Caco-2 (cell line): Measurements from ENCODE around the gene BUB1. TPM values are rescaled to one million over a fixed set of nuclear protein-coding genes. Genes with fewer than 3 reads are reported as not detected.
A peak's percentile ranks its signal among the peaks of the same experiment; 100 is the strongest.

Experiments used
- BruUV-seq: library from RNA; stranded (reverse); fragments of 400-500 nt; replicated peaks from 2 replicates; lab custom pipeline; 2021; lab: Mats Ljungman, UMichigan
- CTCF ChIA-PET: fragments of 300-600 bp; sonication (Branson Sonifier 250); formaldehyde crosslinking; loops from one replicate; lab custom pipeline; 2022; ENCODE audit warnings: antibody characterized with exemption; lab: Charles Lee
- POLR2A ChIA-PET: fragments of 300-600 bp; sonication (Branson Sonifier 250); formaldehyde crosslinking; loops from one replicate; lab custom pipeline; 2022; ENCODE audit warnings: antibody characterized with exemption; lab: Charles Lee
- DNase-seq, 2 experiments: peaks; one replicate each; pipeline versions ENCODE4 v3.0.0 to v3.0.0-alpha.2; 2020 to 2022
- H3K27me3 ChIP-seq: replicated peaks from 2 replicates; pipeline ENCODE4 v1.6.0; 2011; ENCODE audit warnings: low read length; ENCODE audit not compliant: control insufficient read depth, insufficient read depth
- H3K36me3 ChIP-seq: 2 replicates; pipeline ENCODE4 v1.5.1; 2011; ENCODE audit warnings: low read length; ENCODE audit not compliant: control insufficient read depth, insufficient read depth
- H3K4me1 ChIP-seq: fragments of 250-450 bp; sonication (Bioruptor Pico); 2 replicates; pipeline ENCODE4 v1.5.1; 2020; ENCODE audit warnings: mild to moderate bottlenecking
- H3K4me3 ChIP-seq: 2 replicates; pipeline ENCODE4 v1.5.1; 2011; ENCODE audit warnings: low read depth, mild to moderate bottlenecking, control low read depth, low read length
- H3K9me3 ChIP-seq: fragments of 250-450 bp; sonication (Bioruptor Pico); 2 replicates; pipeline ENCODE4 v1.5.1; 2020; ENCODE audit warnings: mild to moderate bottlenecking, moderate library complexity
- H3K27ac Mint-ChIP-seq: one replicate; pipeline ENCODE4 v1.8.0; 2022; ENCODE audit warnings: mixed read lengths; ENCODE audit not compliant: unreplicated experiment
- H3K27me3 Mint-ChIP-seq: one replicate; pipeline ENCODE4 v1.8.0; 2022; ENCODE audit warnings: mixed read lengths; ENCODE audit not compliant: insufficient read depth, unreplicated experiment
- H3K36me3 Mint-ChIP-seq: one replicate; pipeline ENCODE4 v1.8.0; 2022; ENCODE audit warnings: mild to moderate bottlenecking, mixed read lengths; ENCODE audit not compliant: insufficient read depth, unreplicated experiment
- H3K4me1 Mint-ChIP-seq: one replicate; pipeline ENCODE4 v1.8.0; 2022; ENCODE audit warnings: low read depth, mixed read lengths; ENCODE audit not compliant: unreplicated experiment
- H3K4me3 Mint-ChIP-seq: one replicate; pipeline ENCODE4 v1.8.0; 2022; ENCODE audit warnings: mild to moderate bottlenecking, moderate library complexity, mixed read lengths; ENCODE audit not compliant: unreplicated experiment
- H3K9me3 Mint-ChIP-seq: one replicate; pipeline ENCODE4 v1.8.0; 2022; ENCODE audit warnings: mixed read lengths; ENCODE audit not compliant: unreplicated experiment
- CTCF ChIP-seq, 2 experiments: fragments of 200-600 bp in 1 of 2; IDR thresholded peaks; 1 replicate in 1 of 2; 2 replicates in 1 of 2; pipeline versions ENCODE4 v1.5.1 to v1.8.0; 2011 to 2022; ENCODE audit warnings: antibody characterized with exemption in 1 of 2, control low read depth in 1 of 2, inconsistent platforms in 1 of 2, low read depth in 1 of 2, low read length in 1 of 2, mild to moderate bottlenecking in 1 of 2, moderate library complexity in 1 of 2; ENCODE audit not compliant: insufficient read depth in 1 of 2, severe bottlenecking in 1 of 2, unreplicated experiment in 1 of 2
- intact Hi-C: fragments of 100-400 bp; cut with micrococcal nuclease; formaldehyde crosslinking; loops from one replicate; pipeline ENCODE4 v1.10.0; 2022; ENCODE audit not compliant: unreplicated experiment
- total RNA-seq: library from RNA; stranded (reverse); gene quantifications from 2 replicates; pipeline ENCODE4 v1.2.3, GENCODE V29; 2022

Gene BUB1
- total RNA-seq, 1 experiment from 2014 or later, result 60.7 TPM

GRCh38 chr2:110660558-110660957 is 17.3 kb downstream of the BUB1 start:
- Histone ChIP-seq H3K27me3 (no peaks in the 10 kb centered on the region), H3K4me3 (no peak overlapping the region), H3K4me1 (no peaks in the 10 kb centered on the region; the same call in 1 of the 2 replicates), H3K9me3 (no peaks in the 10 kb centered on the region), H3K36me3 (peaks cover 2% of the 10 kb centered on the region; the same call in 1 of the 2 replicates)
- CTCF ChIA-PET, result no interaction called here
- POLR2A ChIA-PET, result no interaction called here
- Mint-ChIP-seq H3K36me3 (peaks cover 86% of the 10 kb centered on the region), H3K4me3 (no peak overlapping the region), H3K4me1 (peaks cover 8% of the 10 kb centered on the region), H3K9me3 (no peaks in the 10 kb centered on the region), H3K27ac (no peak overlapping the region), H3K27me3 (no peaks in the 10 kb centered on the region)
- TF ChIP-seq CTCF (IDR thresholded peaks at IDR 0.05; ENCODE audit: insufficient read depth in 1 of 2, low read depth in 1 of 2, low read length in 1 of 2, severe bottlenecking in 1 of 2, unreplicated experiment in 1 of 2), result no peak
- no peak for DNase-seq
- intact Hi-C loops, result no loop called here
- BruUV-seq, result no TSS peak

- H3K4me1 Mint-ChIP-seq, result peaks cover 8% of the 10 kb centered on the region
- CTCF ChIA-PET, result no interaction called here
- BruUV-seq, result no TSS peak
- Histone ChIP-seq H3K36me3 (peaks cover 2% of the 10 kb centered on the region; the same call in 1 of the 2 replicates), H3K4me1 (no peaks in the 10 kb centered on the region; the same call in 1 of the 2 replicates), H3K27me3 (no peaks in the 10 kb centered on the region), H3K4me3 (no peak overlapping the region), H3K9me3 (no peaks in the 10 kb centered on the region)
- POLR2A ChIA-PET, result no interaction called here
- no peak for DNase-seq
- peaks cover 80% of the 10 kb centered on the region for H3K36me3 Mint-ChIP-seq
- no peak overlapping the region for H3K27ac Mint-ChIP-seq
- H3K27me3 Mint-ChIP-seq, result no peaks in the 10 kb centered on the region
- no peak for TF ChIP-seq CTCF (IDR thresholded peaks at IDR 0.05; ENCODE audit: insufficient read depth in 1 of 2, low read depth in 1 of 2, low read length in 1 of 2, severe bottlenecking in 1 of 2, unreplicated experiment in 1 of 2)
- intact Hi-C loops, result no loop called here
- H3K4me3 Mint-ChIP-seq, result no peak overlapping the region
- no peaks in the 10 kb centered on the region for H3K9me3 Mint-ChIP-seq
These were observed 18.6 kb downstream of the BUB1 start for GRCh38 chr2:110659248-110659647.

- Mint-ChIP-seq H3K4me1 (peaks cover 8% of the 10 kb centered on the region), H3K36me3 (peaks cover 82% of the 10 kb centered on the region), H3K9me3 (no peaks in the 10 kb centered on the region), H3K27ac (peak overlapping the region; percentile 58), H3K4me3 (peak overlapping the region; percentile 21), H3K27me3 (no peaks in the 10 kb centered on the region)
- peaks cover 2% of the 10 kb centered on the region; the same call in 1 of the 2 replicates for H3K36me3 ChIP-seq
- no peaks in the 10 kb centered on the region for H3K9me3 ChIP-seq
- CTCF ChIA-PET, result interaction anchor here (0.6 kb wide), 1 partner anchor 27 kb away, joined by 3 read pairs; no protein-coding TSS in a partner anchor
- BruUV-seq, result no TSS peak
- H3K27me3 ChIP-seq, result no peaks in the 10 kb centered on the region
- no peak for TF ChIP-seq CTCF (IDR thresholded peaks at IDR 0.05; ENCODE audit: insufficient read depth in 1 of 2, low read depth in 1 of 2, low read length in 1 of 2, severe bottlenecking in 1 of 2, unreplicated experiment in 1 of 2)
- no peak overlapping the region for H3K4me3 ChIP-seq
- DNase-seq, result no peak
- POLR2A ChIA-PET, result interaction anchor here (0.5 kb wide), 1 partner anchor 89 kb away, joined by 4 read pairs; no protein-coding TSS in a partner anchor
- intact Hi-C loops, result no loop called here
- no peaks in the 10 kb centered on the region; the same call in 1 of the 2 replicates for H3K4me1 ChIP-seq
These were observed 20.0 kb downstream of the BUB1 start for GRCh38 chr2:110657724-110658305.
